Astrocyte of the spinal cord (primary cell): ENCODE results near the gene GATA6.

Experiments used
- DNase-seq: peaks from one replicate; pipeline ENCODE4 v3.0.0; 2011; ENCODE audit warnings: low read depth, low spot score
- H3K4me3 ChIP-seq: 2 replicates; pipeline ENCODE4 v1.5.1; 2011; ENCODE audit warnings: low read depth, mild to moderate bottlenecking, low read length, moderate library complexity
- in situ Hi-C: cut with HindIII; loops from 2 replicates; pipeline ENCODE4 v1.10.0; 2017; ENCODE audit warnings: low sequenced_read_pairs
- TF ChIP-seq, protein P1 (sequence below): IDR thresholded peaks from 2 replicates; pipeline ENCODE4 v1.5.1; 2012; ENCODE audit warnings: low read depth, mild to moderate bottlenecking, low read length, inconsistent platforms

Gene GATA6

DNA sequence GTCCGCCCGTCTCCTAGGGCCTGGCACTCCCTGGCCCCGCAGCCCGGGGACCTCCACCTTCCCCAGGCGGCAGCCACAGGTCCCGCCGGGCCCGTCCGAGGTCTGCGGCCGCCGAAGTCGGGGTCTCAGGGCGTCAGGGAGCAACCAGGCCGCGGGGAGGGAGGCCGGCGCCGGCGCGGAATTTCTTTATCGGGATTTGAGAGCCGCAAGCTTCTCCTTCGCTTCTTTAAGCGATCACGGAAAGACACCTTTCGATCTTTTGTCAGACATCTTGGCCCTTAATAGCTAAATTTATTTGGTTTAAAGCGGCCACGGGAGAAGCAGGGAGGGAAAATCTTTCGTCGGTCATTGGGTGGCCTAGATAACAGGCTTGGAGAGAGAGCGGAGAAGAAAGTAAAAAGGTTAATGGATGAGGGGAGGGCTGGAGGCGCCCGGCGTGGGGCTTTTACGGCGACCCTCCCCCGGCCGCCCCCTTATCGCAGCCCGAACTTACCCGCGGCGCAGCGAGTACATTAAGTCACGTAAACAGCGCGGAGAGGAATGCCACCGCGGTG is 4.3 kb upstream of the GATA6 start:
- in situ Hi-C loops = no loop called here
- TF ChIP-seq, protein P1, sequence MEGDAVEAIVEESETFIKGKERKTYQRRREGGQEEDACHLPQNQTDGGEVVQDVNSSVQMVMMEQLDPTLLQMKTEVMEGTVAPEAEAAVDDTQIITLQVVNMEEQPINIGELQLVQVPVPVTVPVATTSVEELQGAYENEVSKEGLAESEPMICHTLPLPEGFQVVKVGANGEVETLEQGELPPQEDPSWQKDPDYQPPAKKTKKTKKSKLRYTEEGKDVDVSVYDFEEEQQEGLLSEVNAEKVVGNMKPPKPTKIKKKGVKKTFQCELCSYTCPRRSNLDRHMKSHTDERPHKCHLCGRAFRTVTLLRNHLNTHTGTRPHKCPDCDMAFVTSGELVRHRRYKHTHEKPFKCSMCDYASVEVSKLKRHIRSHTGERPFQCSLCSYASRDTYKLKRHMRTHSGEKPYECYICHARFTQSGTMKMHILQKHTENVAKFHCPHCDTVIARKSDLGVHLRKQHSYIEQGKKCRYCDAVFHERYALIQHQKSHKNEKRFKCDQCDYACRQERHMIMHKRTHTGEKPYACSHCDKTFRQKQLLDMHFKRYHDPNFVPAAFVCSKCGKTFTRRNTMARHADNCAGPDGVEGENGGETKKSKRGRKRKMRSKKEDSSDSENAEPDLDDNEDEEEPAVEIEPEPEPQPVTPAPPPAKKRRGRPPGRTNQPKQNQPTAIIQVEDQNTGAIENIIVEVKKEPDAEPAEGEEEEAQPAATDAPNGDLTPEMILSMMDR = no peak
- H3K4me3 ChIP-seq = no peak overlapping the region
- no peak for DNase-seq

DNA sequence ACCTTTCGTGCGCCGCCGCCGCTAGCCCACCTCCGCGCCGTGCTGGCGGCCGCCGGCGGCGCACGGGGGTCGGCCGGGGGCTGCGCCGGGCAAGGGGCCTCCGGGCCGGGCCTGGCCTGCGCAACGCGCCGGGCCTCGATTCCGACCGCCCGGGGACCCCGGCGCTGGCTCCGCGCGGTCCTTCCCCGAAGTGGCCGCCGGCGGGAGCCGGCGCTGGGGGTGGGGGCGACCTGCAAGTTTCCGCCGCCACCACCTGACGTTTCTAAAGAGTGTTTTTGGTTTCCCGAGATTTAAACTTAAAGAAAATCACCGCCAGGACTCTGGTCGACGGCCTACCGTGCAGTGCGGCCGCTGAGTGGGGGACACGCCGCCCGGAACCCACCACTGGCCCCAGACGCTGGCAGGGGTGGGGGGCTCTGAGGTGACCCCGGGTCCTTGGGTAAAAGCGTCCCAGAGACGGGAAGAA is 3.8 kb upstream of the GATA6 start:
- in situ Hi-C loops = no loop called here
- H3K4me3 ChIP-seq = no peak overlapping the region
- TF ChIP-seq, protein P1 = no peak
- no peak for DNase-seq

DNA sequence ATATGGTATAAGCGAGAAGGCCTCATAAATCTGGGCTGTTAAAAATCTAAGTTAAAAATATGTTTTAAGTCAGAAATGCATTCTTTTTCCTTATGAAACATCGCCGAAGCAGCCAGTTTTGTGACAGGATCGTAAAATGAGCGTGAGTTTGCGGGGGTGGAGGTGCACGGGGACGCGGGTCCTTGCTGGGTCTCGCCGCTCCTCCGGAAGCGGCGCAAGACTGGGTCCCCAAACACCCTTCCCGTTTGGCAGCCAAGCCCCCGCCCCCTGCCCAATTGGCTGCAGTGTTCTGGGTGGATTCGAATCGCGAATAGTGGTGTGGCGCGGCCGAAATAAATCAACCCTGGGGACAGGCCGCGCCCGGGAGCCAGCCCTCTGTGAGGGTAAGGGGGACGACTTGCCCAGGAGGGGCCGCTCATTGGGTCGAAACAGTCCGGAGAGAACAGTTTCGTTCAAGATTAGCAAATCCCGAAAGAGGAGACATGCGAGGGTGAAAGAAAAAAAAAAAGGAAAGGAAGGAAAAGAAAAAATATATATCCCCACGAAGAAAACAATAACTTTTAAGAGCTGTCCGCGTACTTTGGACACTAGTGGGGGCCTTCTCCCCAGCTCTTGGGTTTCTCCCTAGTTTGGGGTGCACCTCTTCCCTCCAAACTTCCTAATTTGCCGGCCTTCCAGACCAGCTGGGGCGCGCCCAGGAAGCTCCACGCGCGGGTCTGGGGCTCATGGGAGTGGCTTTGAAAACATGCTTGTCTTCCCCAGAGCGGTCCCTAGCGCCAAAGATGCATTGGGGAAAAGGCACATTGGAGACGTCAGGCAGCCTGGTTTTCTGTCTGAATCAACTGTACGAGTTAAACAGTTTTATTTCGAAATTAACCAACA is 3.1 kb upstream of the GATA6 start:
- H3K4me3 ChIP-seq = no peak overlapping the region
- TF ChIP-seq, protein P1 = no peak
- in situ Hi-C loops = no loop called here
- no peak for DNase-seq

DNA sequence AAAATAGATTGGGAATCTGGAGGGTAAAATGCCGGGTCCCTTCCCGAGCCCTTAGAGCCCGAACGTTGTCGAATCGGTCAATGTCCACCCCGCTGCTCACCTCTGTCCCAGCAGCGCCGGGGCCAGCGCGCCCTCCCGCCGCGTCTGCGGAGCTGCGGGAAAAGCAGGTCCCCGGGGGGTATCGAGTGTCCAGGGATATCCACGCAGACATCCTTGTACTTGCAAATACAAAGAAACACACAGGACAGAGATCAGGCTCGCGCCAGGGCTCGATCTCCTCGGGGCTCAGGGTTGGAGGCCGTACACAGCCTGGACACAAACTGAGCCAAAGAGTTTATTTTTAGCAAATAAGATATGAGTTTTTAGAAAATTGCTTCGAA is 2.3 kb upstream of the GATA6 start:
- in situ Hi-C loops = no loop called here
- DNase-seq = no peak
- TF ChIP-seq, protein P1 = no peak
- no peak overlapping the region for H3K4me3 ChIP-seq

DNA sequence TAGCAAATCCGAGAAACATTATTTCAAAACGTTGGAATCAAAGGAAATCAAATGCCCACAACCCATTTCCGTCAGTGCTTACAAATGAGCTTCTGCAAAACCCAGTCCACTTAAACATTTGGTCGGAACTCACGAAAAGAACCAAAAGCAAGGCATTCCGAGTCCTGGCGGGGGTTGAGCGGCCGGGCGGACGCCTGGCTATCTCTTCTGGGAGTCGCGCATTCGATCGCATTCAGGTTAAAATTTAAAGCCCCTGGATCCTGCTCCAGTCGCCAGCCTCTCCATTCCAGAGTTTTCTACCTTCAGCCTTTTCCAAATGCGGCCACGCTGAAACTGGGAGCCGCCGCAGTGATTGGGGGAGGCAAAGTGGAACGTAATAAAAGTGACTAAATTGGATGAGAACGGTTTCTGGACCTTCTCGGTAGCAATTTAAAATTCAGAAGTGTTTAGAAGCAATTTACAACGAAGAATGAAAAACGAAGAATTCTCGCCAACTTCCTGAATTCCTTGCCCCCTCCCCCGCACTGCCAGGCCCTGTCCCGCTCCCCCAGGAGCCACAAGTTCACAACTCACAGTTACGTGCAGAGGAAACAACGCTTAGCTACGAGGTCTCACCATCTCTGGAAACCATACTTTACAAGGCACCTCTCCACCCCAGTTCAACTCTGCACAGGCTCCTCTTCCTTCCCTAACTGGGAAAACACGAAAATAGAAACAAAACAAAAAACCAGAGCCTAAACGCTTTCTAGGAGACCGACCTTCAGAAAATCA is 1.7 kb upstream of the GATA6 start:
- DNase-seq = peak; percentile 71
- TF ChIP-seq, protein P1 = no peak
- H3K4me3 ChIP-seq = peak overlapping the region; percentile 2
- in situ Hi-C loops = no loop called here

DNA sequence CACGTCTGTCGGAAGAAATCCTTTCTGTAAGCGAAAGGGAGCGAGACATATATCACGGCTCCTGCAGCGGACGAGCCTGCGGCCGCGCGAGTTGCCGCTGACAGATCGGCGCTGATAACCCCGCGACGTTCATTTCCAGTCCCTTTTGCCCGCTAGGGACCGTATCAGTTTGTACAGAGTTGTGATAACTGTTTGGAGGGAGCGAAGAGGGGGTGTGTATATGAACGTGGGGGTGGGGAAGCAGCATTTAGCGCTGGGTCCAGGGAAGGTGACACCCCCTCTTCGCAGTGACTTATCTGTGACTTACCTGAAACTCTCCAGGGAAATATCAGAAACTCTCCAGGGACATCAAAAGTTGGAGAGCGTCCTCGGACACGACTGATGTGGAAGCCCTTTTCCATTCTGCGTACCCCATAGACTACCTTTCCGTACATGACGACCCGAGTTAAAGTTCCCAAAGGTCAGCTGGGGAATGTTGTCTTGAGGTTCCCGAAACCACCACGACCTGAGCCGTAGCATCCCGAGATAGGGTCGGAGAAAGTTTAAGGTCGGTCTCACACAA is 948 bp upstream of the GATA6 start:
- in situ Hi-C loops = no loop called here
- H3K4me3 ChIP-seq = peak overlapping the region; percentile 76
- no peak for DNase-seq
- TF ChIP-seq, protein P1 = no peak
